PFSK-1 (cell line): ENCODE results near the gene VPS37D.

Experiments
- FOXP2 ChIP-seq: optimal IDR thresholded peaks from 2 replicates; pipeline ENCODE3; 2011; ENCODE audit warnings: borderline replicate concordance, control low read depth, inconsistent platforms; ENCODE audit not compliant: insufficient read depth; ENCODE audit errors: extremely low read length, extremely low read depth
- POLR2AphosphoS5 ChIP-seq: IDR thresholded peaks from 2 replicates; pipeline ENCODE4 v1.6.1; 2012; ENCODE audit warnings: low read depth, mild to moderate bottlenecking, control low read depth, low read length, moderate library complexity
- SIN3A ChIP-seq: IDR thresholded peaks from 2 replicates; pipeline ENCODE4 v1.6.1; 2012; ENCODE audit warnings: mild to moderate bottlenecking, low read length, moderate library complexity, borderline replicate concordance; ENCODE audit not compliant: insufficient read depth
- TAF1 ChIP-seq: IDR thresholded peaks from 2 replicates; pipeline ENCODE4 v1.6.1; 2012; ENCODE audit warnings: low read length, control low read depth, borderline replicate concordance; ENCODE audit not compliant: insufficient read depth
- TF ChIP-seq, protein P1 (sequence below), 2 experiments: IDR thresholded peaks; 2 replicates each; pipeline versions ENCODE4 v1.6.1 to v1.8.0; 2011 to 2012; ENCODE audit warnings: low read depth in 2 of 2, low read length in 2 of 2, control low read depth in 1 of 2, inconsistent platforms in 1 of 2, mild to moderate bottlenecking in 1 of 2, moderate library complexity in 1 of 2; ENCODE audit not compliant: insufficient read depth in 1 of 2

The VPS37D gene

DNA sequence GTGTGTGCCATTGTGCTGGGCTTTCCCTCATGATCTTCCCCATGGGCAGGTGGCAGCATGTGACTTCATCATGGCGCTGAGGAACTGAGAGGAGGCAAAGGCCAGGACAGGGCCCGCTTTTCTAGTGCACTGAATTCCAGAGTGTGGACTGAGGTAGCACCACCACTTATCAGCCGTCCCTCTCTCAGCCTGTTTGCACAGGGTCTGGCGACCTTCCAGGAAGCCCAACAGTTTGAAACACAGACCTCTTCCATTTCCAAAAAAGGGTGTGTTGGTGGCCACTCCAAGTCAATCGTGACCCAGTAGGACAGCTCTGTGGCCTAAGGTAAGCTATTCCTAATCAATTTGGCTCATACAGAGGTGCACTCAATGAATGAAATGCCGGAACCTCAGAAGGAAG is 11.2 kb downstream of the VPS37D start:
- no peak for TF ChIP-seq FOXP2
- no peak for TF ChIP-seq TAF1
- TF ChIP-seq POLR2AphosphoS5 = no peak
- TF ChIP-seq, protein P1, sequence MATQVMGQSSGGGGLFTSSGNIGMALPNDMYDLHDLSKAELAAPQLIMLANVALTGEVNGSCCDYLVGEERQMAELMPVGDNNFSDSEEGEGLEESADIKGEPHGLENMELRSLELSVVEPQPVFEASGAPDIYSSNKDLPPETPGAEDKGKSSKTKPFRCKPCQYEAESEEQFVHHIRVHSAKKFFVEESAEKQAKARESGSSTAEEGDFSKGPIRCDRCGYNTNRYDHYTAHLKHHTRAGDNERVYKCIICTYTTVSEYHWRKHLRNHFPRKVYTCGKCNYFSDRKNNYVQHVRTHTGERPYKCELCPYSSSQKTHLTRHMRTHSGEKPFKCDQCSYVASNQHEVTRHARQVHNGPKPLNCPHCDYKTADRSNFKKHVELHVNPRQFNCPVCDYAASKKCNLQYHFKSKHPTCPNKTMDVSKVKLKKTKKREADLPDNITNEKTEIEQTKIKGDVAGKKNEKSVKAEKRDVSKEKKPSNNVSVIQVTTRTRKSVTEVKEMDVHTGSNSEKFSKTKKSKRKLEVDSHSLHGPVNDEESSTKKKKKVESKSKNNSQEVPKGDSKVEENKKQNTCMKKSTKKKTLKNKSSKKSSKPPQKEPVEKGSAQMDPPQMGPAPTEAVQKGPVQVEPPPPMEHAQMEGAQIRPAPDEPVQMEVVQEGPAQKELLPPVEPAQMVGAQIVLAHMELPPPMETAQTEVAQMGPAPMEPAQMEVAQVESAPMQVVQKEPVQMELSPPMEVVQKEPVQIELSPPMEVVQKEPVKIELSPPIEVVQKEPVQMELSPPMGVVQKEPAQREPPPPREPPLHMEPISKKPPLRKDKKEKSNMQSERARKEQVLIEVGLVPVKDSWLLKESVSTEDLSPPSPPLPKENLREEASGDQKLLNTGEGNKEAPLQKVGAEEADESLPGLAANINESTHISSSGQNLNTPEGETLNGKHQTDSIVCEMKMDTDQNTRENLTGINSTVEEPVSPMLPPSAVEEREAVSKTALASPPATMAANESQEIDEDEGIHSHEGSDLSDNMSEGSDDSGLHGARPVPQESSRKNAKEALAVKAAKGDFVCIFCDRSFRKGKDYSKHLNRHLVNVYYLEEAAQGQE (IDR thresholded peaks at IDR 0.05; ENCODE audit: insufficient read depth in 1 of 2, low read depth in 2 of 2, low read length in 2 of 2) = no peak
- TF ChIP-seq SIN3A = no peak

DNA sequence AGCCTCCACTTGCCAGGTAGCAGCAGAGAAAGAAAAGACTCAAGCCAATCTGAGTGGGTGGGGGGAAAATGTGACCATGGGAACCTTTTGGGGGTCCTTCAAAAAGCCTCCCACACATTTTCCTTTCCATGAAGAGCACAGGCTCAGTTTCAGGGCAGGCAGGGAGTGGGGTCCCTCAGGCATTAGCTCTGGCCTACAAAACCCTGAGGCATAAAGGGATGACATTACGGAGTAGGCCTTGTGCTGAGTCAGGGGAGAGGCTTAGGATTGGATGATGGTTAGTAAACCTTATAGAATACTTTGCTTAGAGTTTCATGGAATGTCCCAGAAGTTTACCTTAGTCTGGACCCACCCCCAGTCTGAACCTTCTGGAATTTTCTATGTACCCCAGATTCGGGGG is 12.1 kb downstream of the VPS37D start:
- TF ChIP-seq TAF1 (no peak), POLR2AphosphoS5 (no peak), FOXP2 (no peak), SIN3A (no peak)
- TF ChIP-seq, protein P1 (IDR thresholded peaks at IDR 0.05; ENCODE audit: insufficient read depth in 1 of 2, low read depth in 2 of 2, low read length in 2 of 2) = no peak

DNA sequence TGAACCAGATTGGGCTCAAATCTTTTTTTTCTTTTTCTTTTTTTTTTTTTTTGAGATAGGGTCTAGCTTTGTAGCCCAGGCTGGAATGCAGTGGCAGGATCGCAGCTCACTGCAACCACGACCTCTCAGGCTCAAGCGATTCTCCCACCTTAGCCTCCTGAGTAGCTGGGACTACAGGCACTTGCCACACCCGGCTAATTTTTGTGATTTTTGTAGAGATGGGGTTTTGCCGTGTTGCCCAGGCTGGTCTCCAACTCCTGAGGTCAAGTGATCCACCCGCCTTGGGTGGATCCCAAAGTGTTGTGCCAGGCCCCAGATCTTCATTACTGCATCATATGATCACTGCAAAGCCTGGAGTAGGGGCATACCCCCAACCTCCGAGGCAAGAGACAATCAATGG is 12.9 kb downstream of the VPS37D start:
- TF ChIP-seq TAF1 (no peak), POLR2AphosphoS5 (no peak), FOXP2 (no peak), SIN3A (no peak)
- TF ChIP-seq, protein P1 (IDR thresholded peaks at IDR 0.05; ENCODE audit: insufficient read depth in 1 of 2, low read depth in 2 of 2, low read length in 2 of 2) = no peak

DNA sequence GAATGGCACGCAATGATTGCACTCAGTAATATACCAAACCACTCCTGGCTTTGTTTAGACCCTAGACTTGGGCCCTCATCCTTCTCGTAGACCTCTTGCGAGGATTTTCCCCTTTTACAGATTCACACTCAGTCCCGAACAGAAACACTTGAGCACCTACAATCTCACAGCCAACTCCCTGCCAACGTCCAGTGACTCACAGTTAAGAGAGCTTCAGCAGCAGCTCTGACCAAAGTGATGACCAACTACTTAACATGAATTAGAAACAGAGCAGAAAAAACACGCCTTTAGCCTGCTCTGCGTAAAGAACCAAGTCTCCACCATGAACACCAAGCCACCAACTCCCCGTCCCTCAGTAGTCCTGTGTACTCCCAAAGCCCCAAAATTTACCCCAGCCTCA is 13.4 kb downstream of the VPS37D start:
- no peak for TF ChIP-seq FOXP2
- no peak for TF ChIP-seq SIN3A
- TF ChIP-seq POLR2AphosphoS5 = no peak
- TF ChIP-seq, protein P1 (IDR thresholded peaks at IDR 0.05; ENCODE audit: insufficient read depth in 1 of 2, low read depth in 2 of 2, low read length in 2 of 2) = no peak
- TF ChIP-seq TAF1 = no peak

DNA sequence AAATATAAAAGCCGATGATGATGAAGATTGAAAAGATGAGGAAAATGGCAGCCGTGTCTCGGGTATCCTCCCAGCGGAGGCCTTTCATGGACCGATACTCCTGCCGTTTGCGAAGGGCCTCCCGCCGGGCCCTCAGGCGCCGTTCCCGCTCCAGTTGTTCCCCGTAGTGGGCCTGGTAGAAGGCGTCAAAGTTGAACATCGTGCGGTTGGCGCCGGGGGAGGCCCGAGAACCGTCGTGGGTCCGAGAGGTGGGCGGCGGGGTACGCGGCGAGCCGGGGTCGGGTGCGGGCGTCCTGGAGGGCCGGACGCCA is 15.1 kb downstream of the VPS37D start:
- no peak for TF ChIP-seq POLR2AphosphoS5
- no peak for TF ChIP-seq TAF1
- TF ChIP-seq, protein P1 (IDR thresholded peaks at IDR 0.05; ENCODE audit: insufficient read depth in 1 of 2, low read depth in 2 of 2, low read length in 2 of 2) = no peak
- no peak for TF ChIP-seq FOXP2
- TF ChIP-seq SIN3A = no peak
